PC-3 (cell line): Measurements from ENCODE around the gene SH3BP5. TPM values are rescaled to one million over a fixed set of nuclear protein-coding genes. Genes with fewer than 3 reads are reported as not detected.

ENCODE experiments used
- ATAC-seq: fragments of 200-7000 bp; cut with Tn5 transposase; 2 replicates; pipeline ENCODE4 v1.9.1; 2020; ENCODE audit warnings: mild to moderate bottlenecking, moderate library complexity
- BruUV-seq: library from RNA; stranded (reverse); fragments of 400-500 nt; replicated peaks from 2 replicates; lab custom pipeline; 2021; lab: Mats Ljungman, UMichigan
- CTCF ChIA-PET: fragments of 300-600 bp; sonication (Branson Sonifier 250); formaldehyde crosslinking; loops from one replicate; lab custom pipeline; 2022; ENCODE audit warnings: antibody characterized with exemption; lab: Charles Lee
- POLR2A ChIA-PET: fragments of 300-600 bp; sonication (Branson Sonifier 250); formaldehyde crosslinking; loops from one replicate; lab custom pipeline; 2022; ENCODE audit warnings: antibody characterized with exemption; ENCODE audit not compliant: unreplicated experiment; lab: Charles Lee
- DNase-seq: peaks from one replicate; pipeline ENCODE4 v3.0.0-alpha.2; 2015
- H2AFZ ChIP-seq: fragments of 300-600 bp; sonication (generic); 2 replicates; pipeline ENCODE4 v1.6.0; 2016; ENCODE audit warnings: antibody characterized with exemption, low read length
- H3F3A ChIP-seq: fragments of 300-600 bp; sonication (generic); one replicate; pipeline ENCODE4 v1.6.0; 2017; ENCODE audit warnings: antibody characterized with exemption, low read length, control low read depth, mild to moderate bottlenecking; ENCODE audit not compliant: unreplicated experiment
- H3K27ac ChIP-seq: fragments of 300-600 bp; sonication (generic); 2 replicates; pipeline ENCODE4 v1.5.1; 2016; ENCODE audit warnings: mild to moderate bottlenecking, low read length
- H3K27me3 ChIP-seq: fragments of 300-600 bp; sonication (generic); 2 replicates; pipeline ENCODE4 v1.6.1; 2016; ENCODE audit warnings: low read length, mixed read lengths
- H3K36me3 ChIP-seq: fragments of 300-600 bp; sonication (generic); 2 replicates; pipeline ENCODE4 v1.6.1; 2016; ENCODE audit warnings: low read depth, mixed run types, low read length, mixed read lengths
- H3K4me1 ChIP-seq: fragments of 300-600 bp; sonication (generic); 2 replicates; pipeline ENCODE4 v1.5.1; 2016; ENCODE audit warnings: low read length; ENCODE audit not compliant: insufficient read depth
- H3K4me2 ChIP-seq: fragments of 300-600 bp; sonication (generic); 2 replicates; pipeline ENCODE4 v1.6.0; 2016; ENCODE audit warnings: low read length
- H3K4me3 ChIP-seq: fragments of 300-600 bp; sonication (generic); 2 replicates; pipeline ENCODE4 v1.5.1; 2016; ENCODE audit warnings: mild to moderate bottlenecking, low read length, mixed read lengths
- H3K79me2 ChIP-seq: fragments of 300-600 bp; sonication (generic); 2 replicates; pipeline ENCODE4 v1.6.1; 2017; ENCODE audit warnings: low read length, mixed read lengths
- H3K9ac ChIP-seq: fragments of 300-600 bp; sonication (generic); 2 replicates; pipeline ENCODE4 v1.6.0; 2016; ENCODE audit warnings: mild to moderate bottlenecking, low read length
- H3K9me2 ChIP-seq: fragments of 300-600 bp; sonication (generic); replicated peaks from 2 replicates; pipeline ENCODE4 v1.6.1; 2016; ENCODE audit warnings: mixed run types, low read length, mixed read lengths
- H3K9me3 ChIP-seq: fragments of 300-600 bp; sonication (generic); 2 replicates; pipeline ENCODE4 v1.6.1; 2016; ENCODE audit warnings: low read length, mixed read lengths
- H4K20me1 ChIP-seq: fragments of 300-600 bp; sonication (generic); 2 replicates; pipeline ENCODE4 v1.6.1; 2016; ENCODE audit warnings: low read length, mixed read lengths
- CTCF ChIP-seq: fragments of 300-600 bp; sonication (generic); conservative IDR thresholded peaks from 2 replicates; pipeline ENCODE4 v1.5.1; 2017; ENCODE audit warnings: antibody characterized with exemption, low read depth, mild to moderate bottlenecking, low read length
- EZH2 ChIP-seq: fragments of 300-600 bp; sonication (generic); IDR thresholded peaks from one replicate; pipeline ENCODE4 v1.6.1; 2017; ENCODE audit warnings: antibody characterized with exemption, mild to moderate bottlenecking, low read length; ENCODE audit not compliant: unreplicated experiment
- EZH2phosphoT487 ChIP-seq: fragments of 300-600 bp; sonication (generic); IDR thresholded peaks from 2 replicates; pipeline ENCODE4 v1.6.1; 2018; ENCODE audit warnings: mild to moderate bottlenecking, antibody characterized with exemption, low read length, borderline replicate concordance
- intact Hi-C: fragments of 100-400 bp; cut with micrococcal nuclease; formaldehyde crosslinking; loops from 2 replicates; pipeline ENCODE4 v1.9.0; 2023
- total RNA-seq: library from RNA; depleted of rRNA; stranded (reverse); fragments of >200 nt; gene quantifications from 2 replicates; pipeline ENCODE4 v1.2.3, GENCODE V29; 2014

Gene SH3BP5
- total RNA-seq, 1 experiment from 2014 or later, result 21.2 TPM

- H3K9me2 ChIP-seq, result no peaks in the 10 kb centered on the region
- ChIA-PET CTCF (no interaction called here), POLR2A (interaction anchor here (0.6 kb wide), 1 partner anchor 187 kb away, joined by 3 read pairs; no protein-coding TSS in a partner anchor)
- H3K4me3 ChIP-seq, result no peak overlapping the region
- no peaks in the 10 kb centered on the region for H3K9me3 ChIP-seq
- no peak for DNase-seq
- H3K4me1 ChIP-seq, result peaks cover 22% of the 10 kb centered on the region
- no peak overlapping the region for H3K4me2 ChIP-seq
- H3K27ac ChIP-seq, result no peak overlapping the region
- intact Hi-C loops, result loop anchor here (5.0 kb wide), 1 partner anchor 291 kb away; no protein-coding TSS in a partner anchor
- H3K79me2 ChIP-seq, result no peaks in the 10 kb centered on the region
- TF ChIP-seq EZH2phosphoT487 (no peak), CTCF (no peak), EZH2 (no peak)
- H3F3A ChIP-seq, result no peaks in the 10 kb centered on the region
- no peaks in the 10 kb centered on the region for H4K20me1 ChIP-seq
- H2AFZ ChIP-seq, result no peak overlapping the region
- no peak for ATAC-seq
- no TSS peak for BruUV-seq
- H3K36me3 ChIP-seq, result no peaks in the 10 kb centered on the region
- no peak overlapping the region for H3K9ac ChIP-seq
- no peaks in the 10 kb centered on the region for H3K27me3 ChIP-seq
Observed at GRCh38 chr3:15265655-15266509, 66.5 kb downstream of the SH3BP5 start.

GRCh38 chr3:15264486-15264885 is 67.9 kb downstream of the SH3BP5 start:
- Histone ChIP-seq H3K9me2 (no peaks in the 10 kb centered on the region), H3K27me3 (no peaks in the 10 kb centered on the region), H3K4me2 (no peak overlapping the region), H2AFZ (no peak overlapping the region), H3K36me3 (no peaks in the 10 kb centered on the region; the same call in 1 of the 2 replicates), H3K4me1 (peaks cover 14% of the 10 kb centered on the region), H3K4me3 (no peak overlapping the region), H3K9ac (no peak overlapping the region), H3K9me3 (no peaks in the 10 kb centered on the region), H3K27ac (no peak overlapping the region), H4K20me1 (no peaks in the 10 kb centered on the region), H3K79me2 (no peaks in the 10 kb centered on the region), H3F3A (no peaks in the 10 kb centered on the region)
- TF ChIP-seq CTCF, result no peak
- no peak for TF ChIP-seq EZH2phosphoT487
- TF ChIP-seq EZH2, result no peak
- DNase-seq, result no peak
- POLR2A ChIA-PET, result interaction anchor here (0.6 kb wide), 1 partner anchor 9 kb away, joined by 3 read pairs; no protein-coding TSS in a partner anchor
- intact Hi-C loops, result loop anchor here (5.0 kb wide), 1 partner anchor 157 kb away; no protein-coding TSS in a partner anchor
- no peak for ATAC-seq
- CTCF ChIA-PET, result no interaction called here
- BruUV-seq, result no TSS peak

GRCh38 chr3:15263926-15264325 is 68.5 kb downstream of the SH3BP5 start:
- CTCF ChIA-PET, result no interaction called here
- H3F3A ChIP-seq, result no peaks in the 10 kb centered on the region
- intact Hi-C loops, result loop anchor here (5.0 kb wide), 1 partner anchor 157 kb away; no protein-coding TSS in a partner anchor
- DNase-seq (no peak), ATAC-seq (no peak)
- no peak for TF ChIP-seq EZH2phosphoT487
- no peak overlapping the region for H3K27ac ChIP-seq
- H3K36me3 ChIP-seq, result no peaks in the 10 kb centered on the region; the same call in 1 of the 2 replicates
- POLR2A ChIA-PET, result no interaction called here
- H3K4me1 ChIP-seq, result peaks cover 9% of the 10 kb centered on the region
- H3K27me3 ChIP-seq, result no peaks in the 10 kb centered on the region
- no TSS peak for BruUV-seq
- H3K4me3 ChIP-seq, result no peak overlapping the region
- no peaks in the 10 kb centered on the region for H3K9me3 ChIP-seq
- H2AFZ ChIP-seq, result no peak overlapping the region
- H3K9ac ChIP-seq, result no peak overlapping the region
- no peak overlapping the region for H3K4me2 ChIP-seq
- H3K79me2 ChIP-seq, result no peaks in the 10 kb centered on the region
- no peaks in the 10 kb centered on the region for H3K9me2 ChIP-seq
- no peaks in the 10 kb centered on the region for H4K20me1 ChIP-seq
